ENCODE measurements around the gene FNTB.
A peak's percentile ranks its signal among the peaks of the same experiment; 100 is the strongest.

Gene FNTB

GRCh38 chr14:64986648-64987437 is at the start of gene FNTB:
FNTB (plus strand) TSS chr14:64986895; CDS start chr14:64986954, 59 bp downstream.
- peak; percentile 89 for DNase-seq

GRCh38 chr14:64937171-64937820 is 49.4 kb upstream of the FNTB start:
- no peak for DNase-seq

GRCh38 chr14:64937821-64938193 is 48.9 kb upstream of the FNTB start:
- DNase-seq = no peak

DNA sequence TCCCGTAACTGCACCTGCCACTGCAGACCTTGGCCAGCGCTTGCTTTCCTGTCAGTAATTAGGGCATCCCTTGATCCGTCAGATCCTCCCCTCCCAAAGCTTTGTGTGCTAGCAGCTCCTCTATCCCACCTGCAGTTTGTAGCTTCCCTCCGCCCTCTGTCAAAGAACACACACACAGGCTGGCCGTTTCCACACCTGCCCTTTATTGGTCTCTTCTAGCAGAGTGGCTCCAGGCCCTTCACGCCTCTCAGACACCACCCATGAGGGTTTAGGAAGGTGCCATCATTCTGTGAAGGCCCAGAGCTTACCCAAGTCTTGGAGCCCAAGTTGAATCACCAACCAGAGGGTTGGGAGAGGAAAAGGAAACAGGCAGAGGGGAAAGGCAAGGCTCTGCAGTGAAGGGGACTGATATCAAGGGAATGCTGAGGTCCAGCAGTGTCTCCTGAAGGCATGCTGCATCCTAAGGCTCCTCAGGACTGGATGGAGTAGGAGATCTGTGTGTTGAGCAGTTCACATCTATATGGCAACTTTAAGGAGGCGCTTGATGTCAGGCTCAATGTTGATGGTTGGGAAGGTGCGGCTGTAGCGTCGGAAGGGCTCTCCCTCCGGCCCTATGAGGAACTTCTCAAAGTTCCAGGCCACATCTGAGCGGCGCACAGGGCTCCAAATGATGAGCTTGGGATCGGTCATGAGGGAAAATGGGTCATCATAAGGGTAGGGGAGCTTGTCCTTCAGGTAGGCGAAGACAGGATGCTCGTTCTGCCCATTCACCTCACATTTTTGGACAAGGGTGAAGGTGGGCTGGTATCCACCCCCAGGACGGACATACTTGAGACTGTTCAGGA is 47.5 kb upstream of the FNTB start:
- DNase-seq = no peak

GRCh38 chr14:64939817-64940190 is 46.9 kb upstream of the FNTB start:
- DNase-seq = no peak

DNA sequence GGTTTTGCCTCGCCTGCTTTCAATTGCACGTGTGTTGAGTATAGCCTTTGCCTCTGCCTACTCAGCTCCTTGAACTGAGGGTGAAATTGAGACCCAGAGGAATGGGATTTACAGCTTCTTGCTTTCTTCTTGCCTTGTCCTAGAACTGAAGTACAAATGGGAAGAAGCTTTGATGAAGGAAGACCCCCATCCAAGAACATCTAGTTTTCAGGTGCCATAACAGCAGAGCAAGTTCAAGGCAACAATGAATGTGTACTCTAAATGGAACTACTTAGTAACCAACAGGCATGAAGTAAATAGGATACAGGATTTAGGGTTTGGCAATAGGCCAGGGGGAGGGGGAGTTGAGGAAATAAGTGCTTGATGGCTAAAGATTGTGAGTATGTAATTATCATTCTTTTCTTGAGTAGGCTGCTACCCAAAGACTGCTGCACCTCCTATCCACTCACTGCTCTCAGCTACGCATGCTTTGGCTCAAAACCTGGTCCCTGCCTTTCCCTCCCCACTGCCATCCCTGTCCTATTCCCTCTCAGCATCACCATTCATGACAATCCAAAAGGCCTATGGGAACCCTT is 46.3 kb upstream of the FNTB start:
- no peak for DNase-seq

DNA sequence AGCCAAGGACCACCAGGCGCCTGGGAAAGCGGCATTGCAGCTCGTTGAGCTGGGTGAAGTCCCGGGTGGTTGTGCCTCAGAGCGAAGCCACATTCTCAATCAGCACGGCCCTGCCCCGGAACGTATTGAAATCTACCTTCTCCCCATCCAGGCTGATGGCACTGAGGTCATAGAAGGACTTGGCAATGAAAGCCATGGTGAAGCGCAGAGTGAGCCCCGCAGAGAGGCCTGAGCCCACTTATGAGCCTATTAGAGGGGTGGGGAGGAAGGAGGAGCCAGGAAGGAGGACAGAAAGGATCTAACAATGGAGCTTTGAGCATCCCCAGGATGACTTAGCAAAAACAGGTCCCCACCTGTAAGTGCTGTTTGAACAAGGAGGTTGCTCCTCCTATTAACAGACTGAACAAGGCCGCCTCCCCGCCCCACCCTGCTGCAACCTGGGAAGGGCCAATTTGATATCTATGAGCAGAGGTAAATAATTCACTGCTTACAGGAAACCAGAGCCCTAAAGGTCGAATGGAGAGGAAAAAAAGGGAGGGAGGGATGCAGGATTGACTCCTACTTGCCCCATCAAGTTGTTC is 44.1 kb upstream of the FNTB start, which contains the start of gene GPX2:
GPX2 (minus strand) TSS at position 215 of the 581 bp plus-strand sequence; CDS start at position 196, 19 bp downstream.
- no peak for DNase-seq

GRCh38 chr14:64943556-64943955 is 43.1 kb upstream of the FNTB start:
- no peak for DNase-seq

DNA sequence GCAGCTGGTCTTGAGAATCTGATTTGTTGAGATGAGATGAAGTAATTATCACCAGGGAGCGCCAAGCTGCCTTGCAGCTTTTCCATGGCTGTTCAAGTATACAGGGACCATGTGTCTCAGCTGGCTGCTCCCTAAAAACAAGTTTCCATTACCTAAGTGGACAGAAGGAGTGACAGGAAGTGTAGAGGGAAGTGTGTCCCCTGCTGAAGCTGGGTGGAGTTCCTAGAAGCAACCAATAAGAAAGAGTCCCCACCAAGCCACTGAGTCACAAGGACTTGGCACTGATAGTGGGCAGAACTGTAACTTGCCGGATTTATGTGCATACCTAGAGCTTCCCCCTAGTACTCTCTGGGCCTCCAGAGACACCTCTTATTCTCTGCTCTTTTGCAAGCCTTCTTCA is 42.7 kb upstream of the FNTB start:
- no peak for DNase-seq

GRCh38 chr14:64944861-64945260 is 41.8 kb upstream of the FNTB start:
- no peak for DNase-seq

DNA sequence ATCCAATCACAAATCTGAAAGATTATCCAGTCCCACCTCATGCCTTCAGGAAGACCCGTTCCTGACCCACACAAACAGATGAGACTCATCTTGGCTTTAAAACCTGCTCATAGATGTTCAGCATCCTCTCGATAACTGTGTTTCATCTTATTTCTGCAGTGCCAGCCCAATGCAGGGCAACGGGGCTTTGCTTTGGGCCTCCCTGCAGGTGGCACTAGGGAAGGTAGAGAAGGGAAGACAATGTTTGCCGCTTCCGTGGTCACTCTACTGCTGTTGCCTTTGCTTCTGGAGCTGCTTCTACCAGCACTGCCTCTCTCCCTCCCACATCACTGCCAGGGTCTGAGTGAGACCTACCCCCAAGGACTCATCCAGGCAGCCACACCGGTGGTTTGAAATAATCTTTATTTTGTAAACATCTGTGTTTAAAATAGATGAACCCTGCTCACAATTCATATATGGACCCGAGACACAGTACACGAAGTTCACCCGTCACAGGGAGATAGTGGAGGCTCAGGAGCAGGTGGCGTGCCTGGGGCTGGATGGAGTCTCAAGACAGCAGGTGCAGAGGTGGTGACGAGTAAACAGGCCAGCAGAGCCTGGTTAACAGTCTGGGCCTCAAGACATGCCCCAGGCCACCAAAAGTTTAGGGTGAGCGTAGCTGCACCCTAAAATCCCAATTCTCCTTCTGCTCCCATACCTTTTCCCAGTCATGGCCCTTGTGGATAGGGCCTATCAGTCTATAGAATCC is 41.1 kb upstream of the FNTB start:
- no peak for DNase-seq

GRCh38 chr14:64946310-64947045 is 40.2 kb upstream of the FNTB start:
- no peak for DNase-seq

GRCh38 chr14:64947710-64948611 is 38.7 kb upstream of the FNTB start:
- no peak for DNase-seq

GRCh38 chr14:64948612-64949210 is 38.0 kb upstream of the FNTB start:
- DNase-seq = no peak

DNA sequence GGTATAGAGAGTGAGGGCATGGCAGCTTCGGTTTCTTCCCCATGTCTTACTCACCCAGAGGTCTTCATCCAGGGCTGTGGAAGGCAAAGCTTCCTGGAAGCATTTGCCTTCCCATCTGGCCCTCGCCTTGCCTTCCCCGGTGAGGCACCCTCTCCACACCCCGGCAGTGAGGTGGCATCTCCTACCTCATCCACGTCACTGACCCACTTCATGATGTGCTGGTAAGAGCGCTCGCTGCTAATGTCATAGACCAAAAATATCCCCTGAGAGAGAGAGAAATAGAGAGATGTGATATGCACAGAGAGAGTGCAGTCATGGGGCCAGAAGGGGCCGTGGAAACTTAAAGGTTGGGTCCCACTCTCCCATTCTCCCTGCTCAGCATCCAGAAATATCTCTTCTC is 35.8 kb upstream of the FNTB start:
- no peak for DNase-seq

DNA sequence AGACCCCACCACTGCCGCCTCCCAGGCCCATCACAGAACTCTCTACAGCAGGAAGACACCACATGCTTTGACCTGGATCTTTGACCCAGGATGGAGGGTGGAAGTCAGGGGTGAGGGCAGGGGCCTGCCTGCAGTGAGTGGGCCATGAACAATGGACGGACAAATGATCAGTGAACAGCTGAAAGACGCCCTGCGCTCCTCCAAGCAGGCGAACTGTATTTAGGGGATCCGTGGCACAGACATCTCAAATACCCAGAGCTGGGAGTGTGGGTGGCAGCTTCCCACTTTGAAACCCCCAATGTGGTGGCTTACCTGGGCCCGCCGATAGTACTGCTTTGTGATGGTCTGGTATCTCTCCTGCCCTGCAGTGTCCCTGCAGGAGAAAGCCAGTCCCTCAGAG is 35.4 kb upstream of the FNTB start:
- DNase-seq = no peak

- no peak for DNase-seq
Observed at GRCh38 chr14:64951724-64952123, 35.0 kb upstream of the FNTB start.

GRCh38 chr14:64952598-64953309 is 33.9 kb upstream of the FNTB start:
- DNase-seq = no peak

GRCh38 chr14:64953310-64953654 is 33.4 kb upstream of the FNTB start:
- DNase-seq = no peak
